Suprapubic skin (tissue), 4 donors: Measurements from ENCODE around the gene IL36B. TPM values are rescaled to one million over a fixed set of nuclear protein-coding genes. Genes with fewer than 3 reads are reported as not detected.

ENCODE experiments used
- DNase-seq, 2 donors: peaks; one replicate each; pipeline ENCODE4 v3.0.0-alpha.2; 2019; ENCODE audit warnings: low spot score in 2 of 2
- H3K27ac ChIP-seq: fragments of 200-600 bp; sonication (generic); one replicate; pipeline ENCODE4 v1.5.1; 2019
- H3K27me3 ChIP-seq: fragments of 200-600 bp; sonication (generic); one replicate; pipeline ENCODE4 v1.5.1; 2019
- H3K36me3 ChIP-seq: fragments of 200-600 bp; sonication (generic); one replicate; pipeline ENCODE4 v1.5.1; 2019
- H3K4me1 ChIP-seq: fragments of 200-600 bp; sonication (generic); one replicate; pipeline ENCODE4 v1.5.1; 2019
- H3K4me3 ChIP-seq: fragments of 200-600 bp; sonication (generic); one replicate; pipeline ENCODE4 v1.5.1; 2019; ENCODE audit warnings: mild to moderate bottlenecking
- H3K9me3 ChIP-seq: fragments of 200-600 bp; sonication (generic); one replicate; pipeline ENCODE4 v1.5.1; 2019
- EP300 ChIP-seq: sonication (generic); formaldehyde crosslinking; IDR thresholded peaks from one replicate; pipeline ENCODE4 v1.6.1; 2017; ENCODE audit warnings: antibody characterized with exemption
- POLR2A ChIP-seq, 2 donors: fragments of 450-650 bp; IDR thresholded peaks; one replicate each; pipeline ENCODE4 v1.6.1; 2017; ENCODE audit warnings: antibody characterized with exemption in 2 of 2, mild to moderate bottlenecking in 2 of 2, moderate library complexity in 2 of 2
- POLR2AphosphoS5 ChIP-seq, 3 donors: sonication (generic); formaldehyde crosslinking; IDR thresholded peaks; one replicate each; pipeline ENCODE4 v1.6.1; 2017; ENCODE audit warnings: antibody characterized with exemption in 3 of 3
- WGBS: methylation state at CpG from one replicate; pipeline ENCODE4 v1.1.5; 2018; 5-methylcytosine and 5-hydroxymethylcytosine counted together
- total RNA-seq, 4 donors: library from RNA; depleted of rRNA; stranded (reverse); fragments of >200 nt; gene quantifications; one replicate each; pipeline ENCODE4 v1.1.0, GENCODE V29; 2016
- TF ChIP-seq, protein P1 (sequence below), 2 donors: fragments of 200-600 bp in 1 of 2; fragments of 450-650 bp in 1 of 2; sonication (generic) in 1 of 2; IDR thresholded peaks; one replicate each; pipeline ENCODE4 v1.5.1; 2016 to 2019; ENCODE audit warnings: antibody characterized with exemption in 2 of 2, mild to moderate bottlenecking in 1 of 2, moderate library complexity in 1 of 2

The IL36B gene
- total RNA-seq, 4 donors from 2014 or later, result 1.5 to 7.9 (median 4.0) TPM

GRCh38 chr2:113083296-113083695 is 30.6 kb upstream of the IL36B start:
- WGBS, result 87% methylated on average over 8 of the region's 8 CpGs
- H3K9me3 ChIP-seq, result no peaks in the 10 kb centered on the region
- no peak for TF ChIP-seq POLR2AphosphoS5 (IDR thresholded peaks at IDR 0.05)
- TF ChIP-seq POLR2A (IDR thresholded peaks at IDR 0.05), result no peak
- TF ChIP-seq EP300, result no peak
- TF ChIP-seq, protein P1, sequence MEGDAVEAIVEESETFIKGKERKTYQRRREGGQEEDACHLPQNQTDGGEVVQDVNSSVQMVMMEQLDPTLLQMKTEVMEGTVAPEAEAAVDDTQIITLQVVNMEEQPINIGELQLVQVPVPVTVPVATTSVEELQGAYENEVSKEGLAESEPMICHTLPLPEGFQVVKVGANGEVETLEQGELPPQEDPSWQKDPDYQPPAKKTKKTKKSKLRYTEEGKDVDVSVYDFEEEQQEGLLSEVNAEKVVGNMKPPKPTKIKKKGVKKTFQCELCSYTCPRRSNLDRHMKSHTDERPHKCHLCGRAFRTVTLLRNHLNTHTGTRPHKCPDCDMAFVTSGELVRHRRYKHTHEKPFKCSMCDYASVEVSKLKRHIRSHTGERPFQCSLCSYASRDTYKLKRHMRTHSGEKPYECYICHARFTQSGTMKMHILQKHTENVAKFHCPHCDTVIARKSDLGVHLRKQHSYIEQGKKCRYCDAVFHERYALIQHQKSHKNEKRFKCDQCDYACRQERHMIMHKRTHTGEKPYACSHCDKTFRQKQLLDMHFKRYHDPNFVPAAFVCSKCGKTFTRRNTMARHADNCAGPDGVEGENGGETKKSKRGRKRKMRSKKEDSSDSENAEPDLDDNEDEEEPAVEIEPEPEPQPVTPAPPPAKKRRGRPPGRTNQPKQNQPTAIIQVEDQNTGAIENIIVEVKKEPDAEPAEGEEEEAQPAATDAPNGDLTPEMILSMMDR (IDR thresholded peaks at IDR 0.05), result no peak
- DNase-seq, result no peak
- no peaks in the 10 kb centered on the region for H3K27me3 ChIP-seq
- H3K4me1 ChIP-seq, result peaks cover 18% of the 10 kb centered on the region
- no peak overlapping the region for H3K4me3 ChIP-seq
- H3K27ac ChIP-seq, result no peak overlapping the region
- no peaks in the 10 kb centered on the region for H3K36me3 ChIP-seq

DNA sequence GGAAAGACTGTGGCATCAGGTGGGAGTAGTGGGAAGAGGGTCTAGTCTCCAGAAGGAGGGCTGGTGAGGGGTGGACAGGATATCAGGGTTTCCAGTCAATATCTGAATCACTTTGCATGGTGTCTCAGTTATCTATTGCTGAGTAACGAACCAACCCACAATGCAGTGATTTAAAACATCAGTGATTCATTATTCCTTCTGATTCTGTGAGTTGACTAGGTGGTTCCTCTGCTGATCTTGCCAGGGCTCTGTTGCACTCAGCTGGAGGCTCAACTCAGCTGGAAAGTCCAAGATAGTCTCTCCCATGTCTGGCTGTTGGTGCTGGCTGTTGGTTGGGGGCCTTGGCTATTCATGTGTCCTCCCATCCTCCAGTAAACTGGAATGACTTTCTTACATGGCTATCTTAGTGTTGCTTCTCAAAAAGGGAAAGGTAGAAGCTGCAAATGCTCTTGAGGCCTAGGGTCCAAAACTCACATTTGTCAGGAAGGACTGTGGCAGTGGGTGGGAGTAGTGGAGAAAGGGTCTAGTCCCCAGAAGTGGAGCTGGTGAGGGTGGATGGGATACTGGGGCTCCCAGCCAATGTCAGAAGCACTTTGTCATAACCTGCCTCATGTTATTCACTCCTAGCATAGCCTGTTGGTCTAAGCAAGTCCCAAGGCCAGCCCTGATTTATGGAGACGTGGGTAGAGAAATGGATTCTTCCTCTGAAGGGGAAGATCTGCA is 29.0 kb upstream of the IL36B start:
- peaks cover 22% of the 10 kb centered on the region for H3K4me1 ChIP-seq
- H3K27ac ChIP-seq, result no peak overlapping the region
- H3K9me3 ChIP-seq, result no peaks in the 10 kb centered on the region
- H3K27me3 ChIP-seq, result no peaks in the 10 kb centered on the region
- 68% methylated on average over 2 of the region's 2 CpGs for WGBS
- H3K4me3 ChIP-seq, result no peak overlapping the region
- no peaks in the 10 kb centered on the region for H3K36me3 ChIP-seq
- DNase-seq, result no peak
- TF ChIP-seq POLR2AphosphoS5 (IDR thresholded peaks at IDR 0.05) (no peak), EP300 (no peak), POLR2A (IDR thresholded peaks at IDR 0.05) (no peak)
- TF ChIP-seq, protein P1 (IDR thresholded peaks at IDR 0.05), result no peak

DNA sequence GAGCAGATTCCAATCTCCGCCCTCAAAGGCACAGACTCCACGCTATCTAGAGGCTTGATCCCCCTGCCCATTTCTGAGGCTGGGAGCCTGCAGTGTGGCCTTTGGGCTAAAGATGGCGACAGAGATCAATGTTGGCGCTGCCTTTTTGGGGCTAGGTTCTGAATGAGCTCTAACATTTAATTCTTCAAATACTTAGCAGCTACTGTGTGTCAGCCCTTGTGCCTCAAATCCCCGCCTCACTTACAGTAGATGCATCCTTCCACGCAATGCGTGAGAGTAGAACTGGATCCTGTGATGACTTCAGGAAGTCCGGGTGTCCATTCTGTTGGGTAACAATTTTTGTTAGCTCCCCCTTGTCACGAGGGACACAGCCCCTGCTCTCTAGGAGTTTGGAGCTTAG is 27.5 kb upstream of the IL36B start:
- Histone ChIP-seq H3K36me3 (no peaks in the 10 kb centered on the region), H3K4me3 (no peak overlapping the region), H3K27ac (no peak overlapping the region), H3K4me1 (peaks cover 22% of the 10 kb centered on the region), H3K9me3 (no peaks in the 10 kb centered on the region), H3K27me3 (no peaks in the 10 kb centered on the region)
- DNase-seq, result no peak
- no peak for TF ChIP-seq POLR2AphosphoS5 (IDR thresholded peaks at IDR 0.05)
- TF ChIP-seq, protein P1 (IDR thresholded peaks at IDR 0.05), result peak; percentile 41 to 62
- 36% methylated on average over 7 of the region's 9 CpGs for WGBS

DNA sequence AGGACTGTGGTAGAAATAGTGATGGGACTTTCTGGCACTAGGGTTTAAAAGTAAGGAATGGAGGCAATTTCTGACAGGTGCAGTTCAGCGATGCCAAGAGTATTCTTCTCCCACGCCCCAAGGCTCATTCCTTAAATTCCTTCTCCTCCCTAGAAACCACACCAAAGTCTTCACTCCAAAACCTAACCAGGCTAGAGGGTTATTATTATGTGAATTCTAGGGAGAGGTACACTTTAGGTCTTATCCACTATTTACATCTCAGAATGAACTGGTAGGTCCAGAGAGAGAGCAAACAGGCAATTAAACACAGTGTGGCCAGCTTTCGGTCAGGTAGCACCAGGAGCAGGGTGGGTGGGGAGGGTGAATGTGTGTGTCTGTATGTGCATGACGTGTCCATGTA is 26.5 kb upstream of the IL36B start:
- 52% methylated on average over 4 of the region's 4 CpGs for WGBS
- DNase-seq, result no peak

DNA sequence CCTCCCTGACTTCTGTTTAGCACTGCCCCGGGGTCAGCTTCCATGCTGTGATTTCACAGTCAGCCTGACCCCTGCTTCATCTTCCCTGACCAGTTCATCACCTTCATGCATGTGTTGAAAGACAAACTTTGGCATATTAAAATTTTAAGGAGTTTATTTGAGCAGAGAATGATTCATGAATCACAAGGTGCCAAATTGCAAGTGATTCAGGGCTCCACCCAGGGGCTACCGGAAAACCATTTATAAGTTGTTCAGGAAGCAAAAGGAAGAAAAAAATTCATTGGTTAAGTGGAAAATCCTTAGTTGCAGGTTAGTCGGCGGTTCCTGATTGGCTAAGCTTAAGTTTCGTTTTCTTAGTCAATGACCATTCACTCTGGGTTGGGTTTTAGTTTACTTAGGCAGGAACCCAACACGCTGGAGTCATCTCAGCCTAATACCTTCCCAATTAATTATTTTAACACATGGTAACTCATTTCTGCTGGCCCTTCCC is 25.7 kb upstream of the IL36B start:
- no peak for TF ChIP-seq POLR2AphosphoS5 (IDR thresholded peaks at IDR 0.05)
- no peak for TF ChIP-seq POLR2A (IDR thresholded peaks at IDR 0.05)
- TF ChIP-seq, protein P1 (IDR thresholded peaks at IDR 0.05), result no peak
- TF ChIP-seq EP300, result no peak
- Histone ChIP-seq H3K4me3 (no peak overlapping the region), H3K4me1 (peaks cover 17% of the 10 kb centered on the region), H3K9me3 (no peaks in the 10 kb centered on the region), H3K27me3 (no peaks in the 10 kb centered on the region), H3K27ac (peak overlapping the region; percentile 20), H3K36me3 (no peaks in the 10 kb centered on the region)
- no peak for DNase-seq
- 35% methylated on average over 6 of the region's 6 CpGs for WGBS

More for the DNA sequence above, 26.5 kb upstream of the IL36B start:
- TF ChIP-seq, protein P1 (IDR thresholded peaks at IDR 0.05), result no peak
- no peak for TF ChIP-seq POLR2AphosphoS5 (IDR thresholded peaks at IDR 0.05)
- no peak for TF ChIP-seq POLR2A (IDR thresholded peaks at IDR 0.05)
- no peak for TF ChIP-seq EP300
- H3K4me1 ChIP-seq, result peaks cover 17% of the 10 kb centered on the region
- H3K27ac ChIP-seq, result peak overlapping the region; percentile 20
- H3K27me3 ChIP-seq, result no peaks in the 10 kb centered on the region
- no peaks in the 10 kb centered on the region for H3K9me3 ChIP-seq
- no peaks in the 10 kb centered on the region for H3K36me3 ChIP-seq
- H3K4me3 ChIP-seq, result no peak overlapping the region
